HG02588 (cell line): ENCODE results near the gene TMEM217.

ENCODE experiments used
- ATAC-seq: cut with Tn5 transposase; IDR thresholded peaks from one replicate; pipeline ENCODE4 v1.9.1; 2021; ENCODE audit warnings: mild to moderate bottlenecking, moderate library complexity; ENCODE audit not compliant: unreplicated experiment

TMEM217 gene

GRCh38 chr6:37280162-37280887 is 22.4 kb upstream of the TMEM217 start:
- ATAC-seq, result no peak

GRCh38 chr6:37279366-37280134 is 21.6 kb upstream of the TMEM217 start:
- no peak for ATAC-seq

DNA sequence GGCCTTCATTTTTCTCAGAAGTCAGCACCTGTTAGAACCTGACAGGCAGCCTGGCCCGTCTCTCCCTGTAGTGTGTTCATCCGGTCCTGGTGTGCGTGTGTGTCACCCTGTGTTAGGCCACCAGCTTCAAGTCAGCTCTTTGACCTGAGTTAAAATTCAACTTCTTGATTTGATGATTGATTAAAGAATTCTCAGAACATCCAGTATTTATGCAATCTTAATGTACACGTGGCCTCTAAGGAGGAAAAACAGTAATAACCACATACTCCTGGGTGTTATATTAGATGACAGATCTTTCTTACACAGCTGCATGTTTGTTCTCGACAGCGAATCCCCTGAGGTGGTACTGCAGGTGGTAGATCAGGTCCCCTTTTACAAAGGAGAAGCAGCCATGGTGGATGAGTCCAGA is 19.1 kb upstream of the TMEM217 start:
- ATAC-seq, result no peak

GRCh38 chr6:37275350-37275749 is 17.4 kb upstream of the TMEM217 start:
- no peak for ATAC-seq

- no peak for ATAC-seq
Measured at GRCh38 chr6:37273690-37274089, 15.7 kb upstream of the TMEM217 start.

- no peak for ATAC-seq
Measured at GRCh38 chr6:37272834-37273566, 15.1 kb upstream of the TMEM217 start.

DNA sequence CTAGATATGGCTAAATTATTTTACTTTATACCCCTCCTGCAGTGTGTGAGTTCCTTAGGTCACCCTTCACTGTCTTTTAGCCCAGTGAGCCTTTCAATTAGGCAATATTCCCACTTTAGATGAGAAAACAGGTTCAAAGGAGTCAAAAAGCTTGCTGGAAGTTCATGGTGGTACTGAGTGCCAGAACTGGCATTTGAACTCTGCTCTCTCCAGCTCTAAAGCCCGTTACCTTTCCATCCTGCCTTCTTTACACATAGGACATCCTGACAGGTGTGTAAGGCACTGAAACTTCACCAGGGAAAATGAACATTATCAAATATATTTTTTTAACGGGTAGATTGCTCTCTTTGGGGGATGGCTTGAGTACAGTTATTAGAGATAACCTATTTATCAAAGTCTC is 11.2 kb upstream of the TMEM217 start:
- no peak for ATAC-seq

GRCh38 chr6:37265860-37266259 is 7.9 kb upstream of the TMEM217 start:
- ATAC-seq, result no peak

- ATAC-seq, result no peak
Measured at GRCh38 chr6:37265001-37265400, 7.1 kb upstream of the TMEM217 start.

GRCh38 chr6:37262446-37263026 is 4.6 kb upstream of the TMEM217 start:
- ATAC-seq, result no peak

DNA sequence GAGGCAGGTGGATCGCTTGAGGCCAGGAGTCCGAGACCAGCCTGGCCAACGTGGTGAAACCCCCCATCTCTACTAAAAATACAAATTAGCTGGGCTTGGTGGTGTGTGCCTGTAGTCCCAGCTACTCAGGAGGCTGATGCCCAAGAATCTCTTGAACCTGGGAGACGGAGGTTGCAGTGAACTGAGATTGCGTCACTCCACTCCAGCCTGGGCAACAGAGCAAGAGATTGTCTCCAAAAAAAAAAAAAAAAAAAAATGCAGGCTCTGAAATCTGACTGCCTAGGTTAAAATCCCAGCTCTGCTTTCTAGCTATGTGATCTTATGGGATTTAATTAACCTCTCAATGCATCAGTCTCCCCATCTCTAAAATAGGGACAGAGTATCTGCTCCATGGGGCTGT is 3.3 kb upstream of the TMEM217 start:
- ATAC-seq, result no peak

DNA sequence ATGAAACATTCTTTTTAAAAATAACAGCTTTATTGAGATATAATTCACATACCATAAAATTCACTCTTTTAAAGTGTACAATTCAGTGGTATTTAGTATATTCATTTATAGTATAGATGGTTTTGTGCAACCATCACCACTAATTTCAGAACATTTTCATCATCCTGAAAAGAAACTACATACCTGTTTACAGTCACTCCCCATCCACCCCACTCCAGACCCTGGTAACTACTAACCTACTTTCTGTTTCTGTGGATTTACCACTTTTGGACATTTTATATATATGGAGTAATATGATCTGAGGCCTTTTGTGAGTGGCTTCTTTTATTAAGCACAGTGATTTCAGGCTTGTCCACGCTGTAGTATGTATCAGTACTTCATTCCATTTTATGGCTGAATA is 2.5 kb upstream of the TMEM217 start:
- ATAC-seq, result no peak

DNA sequence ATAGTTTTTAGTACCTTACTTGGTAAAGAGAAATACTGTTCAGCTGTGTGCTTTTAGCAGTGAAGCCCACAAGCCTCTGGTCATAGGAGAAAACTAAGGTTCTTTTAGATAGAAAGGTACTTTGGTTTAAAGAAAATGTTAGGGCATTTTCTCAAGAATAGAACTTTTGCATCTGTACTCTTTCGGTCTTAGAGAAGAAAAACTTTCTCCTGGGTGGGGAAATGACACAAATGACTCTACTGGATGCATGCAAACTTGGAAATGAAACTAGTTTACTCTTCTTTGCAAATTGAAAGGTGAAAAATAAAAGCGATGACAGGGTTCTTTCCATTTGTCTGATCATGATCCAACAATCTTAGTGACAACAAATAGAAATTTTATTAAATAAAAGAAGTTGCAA is 2.1 kb upstream of the TMEM217 start:
- no peak for ATAC-seq

DNA sequence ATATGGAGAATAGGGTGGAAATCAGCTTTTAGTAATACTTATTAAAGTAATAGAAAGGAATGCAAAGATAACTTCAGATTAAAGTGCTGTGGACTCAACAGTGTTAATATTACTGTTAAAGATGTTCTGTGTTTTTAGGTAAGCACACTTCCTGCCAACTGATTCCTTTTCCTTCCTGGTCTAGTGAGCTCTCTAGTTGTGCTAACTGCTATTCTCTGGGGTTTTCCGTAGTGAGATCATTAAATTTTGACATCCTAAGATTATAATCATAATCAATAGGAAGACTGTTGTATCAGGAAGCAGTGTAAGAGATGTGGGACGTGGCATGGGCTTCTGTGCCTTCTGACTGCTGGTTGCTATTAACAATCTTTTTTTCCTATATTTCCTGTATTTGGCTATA is 1.2 kb upstream of the TMEM217 start:
- ATAC-seq, result no peak

GRCh38 chr6:37258405-37259105 is 611 bp upstream of the TMEM217 start:
- no peak for ATAC-seq

DNA sequence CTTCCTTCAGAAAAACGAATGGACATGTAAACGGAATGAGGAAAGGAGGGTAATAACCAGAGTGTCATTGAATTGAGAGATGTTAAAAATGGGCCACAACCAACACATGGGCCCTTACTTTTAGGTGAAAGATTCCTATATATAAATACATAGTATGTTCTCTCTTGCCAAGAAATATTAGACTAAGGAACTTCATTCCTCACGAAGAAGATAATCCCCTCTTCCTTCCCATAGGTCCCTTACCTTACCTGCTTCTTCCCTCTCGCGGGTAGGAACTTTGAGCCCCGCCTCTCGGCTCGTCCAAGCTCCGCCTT is 667 bp downstream of the TMEM217 start:
- ATAC-seq, result no peak

- no peak for ATAC-seq
Measured at GRCh38 chr6:37256692-37257319, 1.1 kb downstream of the TMEM217 start.

DNA sequence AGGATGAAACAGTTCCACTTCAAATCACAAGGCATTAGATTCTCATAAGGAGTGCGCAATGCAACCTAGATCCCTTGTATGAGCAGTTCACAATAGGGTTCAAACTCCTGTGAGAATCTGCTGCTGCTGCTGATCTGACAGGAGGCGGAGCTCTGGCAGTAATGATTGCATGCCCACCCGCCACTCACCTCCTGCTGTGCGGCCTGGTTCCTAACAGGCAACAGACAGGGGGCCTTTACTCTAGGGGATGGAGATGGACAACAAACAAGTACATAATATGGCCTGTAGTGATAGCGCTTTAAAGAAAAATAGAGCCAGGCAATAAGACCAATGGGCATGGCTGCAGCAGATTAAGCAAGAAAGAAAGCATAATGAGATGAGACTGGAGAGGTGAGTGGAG is 3.1 kb downstream of the TMEM217 start:
- ATAC-seq, result no peak

GRCh38 chr6:37253486-37254007 is 4.4 kb downstream of the TMEM217 start:
- no peak for ATAC-seq

- ATAC-seq, result no peak
Measured at GRCh38 chr6:37251211-37251780, 6.6 kb downstream of the TMEM217 start.
